ENCODE data around the gene AGO4.

The AGO4 gene

DNA sequence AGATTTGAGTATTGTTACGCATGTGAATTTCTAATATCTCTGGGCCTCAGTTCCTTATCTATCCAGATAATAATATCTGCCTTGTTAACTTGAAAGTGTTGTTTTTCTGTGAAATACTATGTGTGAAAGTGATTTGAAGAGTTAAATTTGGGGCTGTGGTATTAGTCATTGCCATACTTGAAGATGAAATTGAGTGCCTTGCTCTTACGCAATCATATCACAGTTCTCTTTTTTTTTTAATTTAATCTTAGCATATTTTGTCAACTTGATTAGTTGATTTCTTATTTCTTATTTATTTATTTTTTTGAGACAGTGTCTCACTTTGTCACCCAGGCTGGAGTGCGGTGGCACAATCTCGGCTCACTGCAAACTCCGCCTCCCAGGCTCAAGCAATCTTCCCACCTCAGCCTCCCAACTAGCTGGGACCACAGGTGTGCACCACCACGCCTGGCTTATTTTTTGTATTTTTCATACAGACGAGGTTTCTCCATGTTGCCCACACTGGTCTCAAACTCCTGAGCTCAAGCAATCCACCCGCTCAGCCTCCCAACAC, 31.0 kb downstream of the AGO4 start:
- DNase-seq (ENCODE audit: low read depth, low spot score) = no peak
- no peak overlapping the region for H3K4me3 ChIP-seq (ENCODE audit: low read depth, low read length)
- in situ Hi-C loops (cut with HindIII; ENCODE audit: low sequenced_read_pairs) = no loop called here
- TF ChIP-seq, protein P1, sequence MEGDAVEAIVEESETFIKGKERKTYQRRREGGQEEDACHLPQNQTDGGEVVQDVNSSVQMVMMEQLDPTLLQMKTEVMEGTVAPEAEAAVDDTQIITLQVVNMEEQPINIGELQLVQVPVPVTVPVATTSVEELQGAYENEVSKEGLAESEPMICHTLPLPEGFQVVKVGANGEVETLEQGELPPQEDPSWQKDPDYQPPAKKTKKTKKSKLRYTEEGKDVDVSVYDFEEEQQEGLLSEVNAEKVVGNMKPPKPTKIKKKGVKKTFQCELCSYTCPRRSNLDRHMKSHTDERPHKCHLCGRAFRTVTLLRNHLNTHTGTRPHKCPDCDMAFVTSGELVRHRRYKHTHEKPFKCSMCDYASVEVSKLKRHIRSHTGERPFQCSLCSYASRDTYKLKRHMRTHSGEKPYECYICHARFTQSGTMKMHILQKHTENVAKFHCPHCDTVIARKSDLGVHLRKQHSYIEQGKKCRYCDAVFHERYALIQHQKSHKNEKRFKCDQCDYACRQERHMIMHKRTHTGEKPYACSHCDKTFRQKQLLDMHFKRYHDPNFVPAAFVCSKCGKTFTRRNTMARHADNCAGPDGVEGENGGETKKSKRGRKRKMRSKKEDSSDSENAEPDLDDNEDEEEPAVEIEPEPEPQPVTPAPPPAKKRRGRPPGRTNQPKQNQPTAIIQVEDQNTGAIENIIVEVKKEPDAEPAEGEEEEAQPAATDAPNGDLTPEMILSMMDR (IDR thresholded peaks at IDR 0.05; ENCODE audit: low read depth, low read length) = no peak

DNA sequence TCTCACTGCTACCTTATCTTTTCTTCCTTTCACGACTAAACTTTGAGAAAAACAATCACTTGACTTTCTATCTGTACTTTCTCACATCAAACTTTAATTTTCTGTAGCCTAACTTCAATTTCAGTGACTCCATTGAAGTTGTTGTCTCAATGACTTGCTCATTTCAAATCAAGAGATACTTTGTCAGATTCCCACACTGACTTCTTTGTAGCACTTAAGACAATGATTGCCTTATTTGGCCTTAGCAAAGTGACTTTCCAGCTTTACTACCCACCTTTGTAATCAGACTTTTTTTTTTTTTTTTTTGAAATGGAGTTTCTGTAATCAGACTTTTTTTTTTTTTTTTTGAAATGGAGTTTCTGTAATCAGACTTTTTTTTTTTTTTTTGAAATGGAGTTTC, 37.0 kb downstream of the AGO4 start:
- no peak overlapping the region for H3K4me3 ChIP-seq (ENCODE audit: low read depth, low read length)
- in situ Hi-C loops (cut with HindIII; ENCODE audit: low sequenced_read_pairs) = no loop called here
- no peak for DNase-seq (ENCODE audit: low read depth, low spot score)
- TF ChIP-seq, protein P1 (IDR thresholded peaks at IDR 0.05; ENCODE audit: low read depth, low read length) = no peak

DNA sequence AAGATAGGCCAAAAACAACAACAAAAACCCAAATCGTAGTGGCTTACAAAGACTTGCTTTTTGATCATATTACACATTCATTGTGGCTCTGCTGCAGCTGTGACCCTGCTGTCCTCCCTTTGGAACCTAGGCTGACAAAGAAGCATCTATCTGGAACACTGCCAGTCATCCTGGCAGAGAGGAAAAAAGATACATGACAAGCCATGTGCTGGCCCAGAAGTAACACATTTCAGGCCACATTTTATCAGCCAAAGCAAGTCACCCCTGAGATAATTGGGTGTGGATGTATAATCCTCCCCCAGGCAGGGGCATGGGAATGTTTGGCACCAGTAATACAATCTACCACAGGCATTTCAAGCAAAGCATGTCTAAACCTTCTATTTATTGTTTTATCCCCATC, 38.0 kb downstream of the AGO4 start:
- no peak overlapping the region for H3K4me3 ChIP-seq (ENCODE audit: low read depth, low read length)
- in situ Hi-C loops (cut with HindIII; ENCODE audit: low sequenced_read_pairs) = no loop called here
- DNase-seq (ENCODE audit: low read depth, low spot score) = no peak
- TF ChIP-seq, protein P1 (IDR thresholded peaks at IDR 0.05; ENCODE audit: low read depth, low read length) = no peak

DNA sequence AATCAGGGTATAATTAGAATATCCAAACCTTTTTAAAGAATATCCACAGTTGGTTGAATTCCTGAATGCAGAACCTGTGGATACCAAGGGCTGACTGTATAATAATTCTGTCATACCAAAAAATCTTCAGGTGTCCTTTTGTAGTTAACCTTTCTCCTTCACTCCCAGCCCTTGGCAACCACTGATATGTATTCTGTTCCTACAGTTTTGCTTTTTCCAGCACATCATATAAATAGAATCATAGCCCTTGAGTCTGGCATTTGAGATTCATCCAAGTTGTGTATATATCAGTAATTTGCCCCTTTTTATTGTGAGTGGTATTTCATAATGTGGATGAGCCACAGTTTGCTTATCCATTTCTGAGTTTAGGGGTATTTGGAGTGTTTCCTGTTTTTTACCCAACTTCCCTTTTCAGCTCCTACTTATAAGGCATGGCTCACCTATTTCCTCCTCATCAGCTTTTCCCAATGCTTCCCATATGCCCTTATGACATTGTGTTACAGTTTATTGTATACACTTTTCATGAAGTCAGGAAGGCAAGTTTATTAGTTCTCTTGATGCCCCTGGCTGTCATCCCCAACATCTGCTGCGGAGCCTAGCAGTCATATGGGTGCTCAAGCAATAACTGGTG, 40.2 kb downstream of the AGO4 start:
- no peak overlapping the region for H3K4me3 ChIP-seq (ENCODE audit: low read depth, low read length)
- DNase-seq (ENCODE audit: low read depth, low spot score) = no peak
- in situ Hi-C loops (cut with HindIII; ENCODE audit: low sequenced_read_pairs) = no loop called here
- TF ChIP-seq, protein P1 (IDR thresholded peaks at IDR 0.05; ENCODE audit: low read depth, low read length) = no peak

DNA sequence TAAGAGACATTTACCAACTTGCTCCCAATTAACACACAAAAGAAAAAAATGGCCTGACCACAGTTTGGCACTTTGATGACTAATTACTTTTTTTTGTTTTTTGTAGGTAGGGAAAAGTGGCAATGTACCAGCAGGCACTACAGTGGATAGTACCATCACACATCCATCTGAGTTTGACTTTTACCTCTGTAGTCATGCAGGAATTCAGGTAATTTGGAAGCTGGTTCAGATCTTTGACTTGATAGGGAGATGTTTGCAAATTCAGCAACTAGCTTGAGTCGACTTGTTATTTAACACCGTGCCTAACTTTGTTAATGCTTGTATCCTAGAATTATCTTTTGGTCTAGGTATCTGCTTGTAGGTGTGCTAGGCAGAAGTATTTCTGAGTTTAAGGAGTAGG, 42.2 kb downstream of the AGO4 start:
- TF ChIP-seq, protein P1 (IDR thresholded peaks at IDR 0.05; ENCODE audit: low read depth, low read length) = no peak
- in situ Hi-C loops (cut with HindIII; ENCODE audit: low sequenced_read_pairs) = no loop called here
- DNase-seq (ENCODE audit: low read depth, low spot score) = no peak
- no peak overlapping the region for H3K4me3 ChIP-seq (ENCODE audit: low read depth, low read length)

DNA sequence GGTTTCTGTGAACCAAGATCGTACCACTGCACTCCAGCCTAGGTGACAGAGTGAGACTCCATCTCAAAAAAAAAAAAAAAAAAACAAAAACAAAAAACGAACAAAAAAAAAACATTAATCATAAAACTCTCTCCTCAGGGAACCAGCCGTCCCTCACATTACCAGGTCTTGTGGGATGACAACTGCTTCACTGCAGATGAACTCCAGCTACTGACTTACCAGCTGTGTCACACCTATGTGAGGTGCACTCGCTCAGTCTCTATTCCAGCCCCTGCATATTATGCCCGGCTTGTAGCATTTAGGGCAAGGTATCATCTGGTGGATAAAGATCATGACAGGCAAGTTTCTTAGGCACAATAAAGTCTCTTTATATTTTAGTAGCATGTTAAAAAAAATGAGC, 42.9 kb downstream of the AGO4 start:
- H3K4me3 ChIP-seq (ENCODE audit: low read depth, low read length) = no peak overlapping the region
- DNase-seq (ENCODE audit: low read depth, low spot score) = no peak
- TF ChIP-seq, protein P1 (IDR thresholded peaks at IDR 0.05; ENCODE audit: low read depth, low read length) = no peak
- in situ Hi-C loops (cut with HindIII; ENCODE audit: low sequenced_read_pairs) = no loop called here
